ENCODE results near the gene MKRN2.

DNA sequence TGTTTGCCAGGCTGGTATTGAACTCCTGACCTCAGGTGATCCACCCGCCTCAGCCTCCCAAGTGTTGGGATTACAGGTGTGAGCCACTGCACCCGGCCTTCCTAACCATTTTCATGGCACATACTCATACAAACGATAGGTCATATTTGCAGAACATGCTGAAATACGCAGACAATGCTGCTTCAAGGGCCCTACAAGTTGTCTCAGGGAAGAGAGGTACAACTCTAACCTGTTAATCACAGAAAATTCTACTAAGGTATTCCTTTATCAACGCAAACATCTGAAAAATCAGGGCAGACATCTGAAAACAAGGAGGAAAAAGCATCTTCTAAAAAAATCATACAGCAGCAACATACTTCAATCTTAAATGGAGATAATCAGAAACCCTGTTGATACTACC lies 67.2 kb downstream of the MKRN2 start:
- TF ChIP-seq, protein P1, sequence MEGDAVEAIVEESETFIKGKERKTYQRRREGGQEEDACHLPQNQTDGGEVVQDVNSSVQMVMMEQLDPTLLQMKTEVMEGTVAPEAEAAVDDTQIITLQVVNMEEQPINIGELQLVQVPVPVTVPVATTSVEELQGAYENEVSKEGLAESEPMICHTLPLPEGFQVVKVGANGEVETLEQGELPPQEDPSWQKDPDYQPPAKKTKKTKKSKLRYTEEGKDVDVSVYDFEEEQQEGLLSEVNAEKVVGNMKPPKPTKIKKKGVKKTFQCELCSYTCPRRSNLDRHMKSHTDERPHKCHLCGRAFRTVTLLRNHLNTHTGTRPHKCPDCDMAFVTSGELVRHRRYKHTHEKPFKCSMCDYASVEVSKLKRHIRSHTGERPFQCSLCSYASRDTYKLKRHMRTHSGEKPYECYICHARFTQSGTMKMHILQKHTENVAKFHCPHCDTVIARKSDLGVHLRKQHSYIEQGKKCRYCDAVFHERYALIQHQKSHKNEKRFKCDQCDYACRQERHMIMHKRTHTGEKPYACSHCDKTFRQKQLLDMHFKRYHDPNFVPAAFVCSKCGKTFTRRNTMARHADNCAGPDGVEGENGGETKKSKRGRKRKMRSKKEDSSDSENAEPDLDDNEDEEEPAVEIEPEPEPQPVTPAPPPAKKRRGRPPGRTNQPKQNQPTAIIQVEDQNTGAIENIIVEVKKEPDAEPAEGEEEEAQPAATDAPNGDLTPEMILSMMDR (IDR thresholded peaks at IDR 0.05; ENCODE audit: borderline replicate concordance, extremely low read depth, low read length, poor library complexity, severe bottlenecking) = no peak
- no peak for TF ChIP-seq EZH2 (IDR thresholded peaks at IDR 0.05; ENCODE audit: borderline replicate concordance, low read depth, low read length, severe bottlenecking)
